GM12865 (cell line): ENCODE data around the gene PMEPA1.

Experiments
- DNase-seq: peaks from one replicate; pipeline ENCODE4 v3.0.0; 2010; ENCODE audit warnings: low read depth
- H3K4me3 ChIP-seq: 2 replicates; pipeline ENCODE4 v1.5.1; 2011; ENCODE audit warnings: mild to moderate bottlenecking, low read depth, low read length, control low read depth
- TF ChIP-seq, protein P1 (sequence below): IDR thresholded peaks from 2 replicates; pipeline ENCODE4 v1.5.1; 2011; ENCODE audit warnings: low read length, control low read depth, low read depth, inconsistent platforms; ENCODE audit not compliant: insufficient read depth; ENCODE audit errors: missing control alignments

The PMEPA1 gene

DNA sequence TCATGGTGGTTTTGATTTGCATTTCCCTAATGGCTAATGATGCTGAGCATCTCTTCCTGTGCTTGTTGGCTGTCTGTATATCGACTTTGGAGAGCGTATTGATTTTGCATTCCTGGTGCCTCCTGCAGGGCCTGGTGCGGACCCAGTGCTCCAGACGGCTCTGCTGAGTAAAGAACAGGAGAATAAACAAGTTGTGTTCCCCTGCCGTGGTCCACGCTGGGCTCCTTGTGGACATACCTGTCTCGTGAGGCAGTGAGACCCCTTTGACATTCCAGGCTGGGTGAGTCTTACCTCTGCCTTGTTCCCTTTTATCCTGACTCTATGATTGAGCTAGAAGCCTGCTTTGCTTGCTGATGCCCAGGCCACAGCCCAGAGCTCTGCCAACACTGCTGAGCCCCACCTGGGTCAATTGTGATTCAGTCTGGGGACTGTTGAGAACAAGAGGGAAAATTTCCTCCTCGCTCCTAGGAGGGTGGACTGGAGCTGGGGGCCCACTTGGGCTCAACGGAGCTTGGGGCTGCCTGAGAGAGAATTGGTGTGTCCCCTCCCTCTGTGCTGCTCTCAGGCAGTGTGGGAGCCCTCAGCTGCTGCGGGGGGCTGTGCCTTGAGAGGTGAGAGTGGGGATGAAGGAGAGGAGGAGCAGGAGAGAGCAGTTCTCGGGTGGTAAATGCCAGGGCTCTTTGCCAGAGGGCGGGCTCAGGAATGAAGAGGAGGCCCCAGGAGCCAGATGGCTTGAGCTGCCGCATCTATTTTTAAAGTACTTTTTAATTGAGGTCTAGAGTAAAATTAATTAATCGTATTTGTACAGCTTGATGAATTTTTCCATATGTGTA is 43.7 kb upstream of the PMEPA1 start:
- no peak overlapping the region for H3K4me3 ChIP-seq
- no peak for DNase-seq
- TF ChIP-seq, protein P1, sequence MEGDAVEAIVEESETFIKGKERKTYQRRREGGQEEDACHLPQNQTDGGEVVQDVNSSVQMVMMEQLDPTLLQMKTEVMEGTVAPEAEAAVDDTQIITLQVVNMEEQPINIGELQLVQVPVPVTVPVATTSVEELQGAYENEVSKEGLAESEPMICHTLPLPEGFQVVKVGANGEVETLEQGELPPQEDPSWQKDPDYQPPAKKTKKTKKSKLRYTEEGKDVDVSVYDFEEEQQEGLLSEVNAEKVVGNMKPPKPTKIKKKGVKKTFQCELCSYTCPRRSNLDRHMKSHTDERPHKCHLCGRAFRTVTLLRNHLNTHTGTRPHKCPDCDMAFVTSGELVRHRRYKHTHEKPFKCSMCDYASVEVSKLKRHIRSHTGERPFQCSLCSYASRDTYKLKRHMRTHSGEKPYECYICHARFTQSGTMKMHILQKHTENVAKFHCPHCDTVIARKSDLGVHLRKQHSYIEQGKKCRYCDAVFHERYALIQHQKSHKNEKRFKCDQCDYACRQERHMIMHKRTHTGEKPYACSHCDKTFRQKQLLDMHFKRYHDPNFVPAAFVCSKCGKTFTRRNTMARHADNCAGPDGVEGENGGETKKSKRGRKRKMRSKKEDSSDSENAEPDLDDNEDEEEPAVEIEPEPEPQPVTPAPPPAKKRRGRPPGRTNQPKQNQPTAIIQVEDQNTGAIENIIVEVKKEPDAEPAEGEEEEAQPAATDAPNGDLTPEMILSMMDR: no peak

DNA sequence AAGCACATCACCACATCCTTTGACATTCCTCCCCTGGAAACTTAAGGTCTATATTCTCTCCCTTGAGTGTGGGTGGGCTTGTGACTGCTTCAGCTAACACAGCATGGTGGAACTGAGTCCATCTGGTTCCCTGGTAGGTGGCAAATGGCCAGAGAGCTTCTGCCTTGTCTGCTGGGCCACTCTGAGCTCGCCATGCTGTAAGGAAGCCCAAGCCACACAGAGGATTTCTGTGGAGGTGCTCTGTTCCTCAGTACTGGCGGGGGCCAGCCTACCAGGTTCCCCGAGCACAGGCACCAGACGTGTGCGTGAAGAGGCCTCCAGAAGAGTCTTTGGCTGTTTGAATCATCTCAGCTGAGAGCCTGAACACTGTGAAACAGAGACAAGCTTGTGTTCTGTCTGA is 41.6 kb upstream of the PMEPA1 start:
- no peak for DNase-seq
- H3K4me3 ChIP-seq: no peak overlapping the region
- TF ChIP-seq, protein P1: no peak

DNA sequence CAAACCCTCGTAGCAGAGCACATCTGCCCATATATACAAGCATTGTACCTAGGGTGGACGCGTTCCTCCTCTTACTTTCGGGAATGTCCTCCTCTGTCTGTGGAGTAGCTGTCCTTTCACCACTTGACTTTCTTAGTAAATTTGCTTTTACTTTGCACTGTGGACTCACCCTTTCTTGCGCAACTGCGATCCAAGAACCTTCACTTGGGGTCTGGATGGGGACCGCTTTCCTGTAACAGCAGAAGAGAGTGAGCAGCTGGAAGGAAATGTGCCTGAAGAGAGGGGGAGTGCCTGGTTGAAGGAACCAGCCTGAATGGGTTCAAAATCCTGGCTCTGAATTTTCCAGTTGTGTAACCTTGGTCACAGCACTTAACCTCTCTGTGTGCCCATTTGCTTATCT is 40.1 kb upstream of the PMEPA1 start:
- TF ChIP-seq, protein P1: no peak
- DNase-seq: no peak
- H3K4me3 ChIP-seq: no peak overlapping the region

DNA sequence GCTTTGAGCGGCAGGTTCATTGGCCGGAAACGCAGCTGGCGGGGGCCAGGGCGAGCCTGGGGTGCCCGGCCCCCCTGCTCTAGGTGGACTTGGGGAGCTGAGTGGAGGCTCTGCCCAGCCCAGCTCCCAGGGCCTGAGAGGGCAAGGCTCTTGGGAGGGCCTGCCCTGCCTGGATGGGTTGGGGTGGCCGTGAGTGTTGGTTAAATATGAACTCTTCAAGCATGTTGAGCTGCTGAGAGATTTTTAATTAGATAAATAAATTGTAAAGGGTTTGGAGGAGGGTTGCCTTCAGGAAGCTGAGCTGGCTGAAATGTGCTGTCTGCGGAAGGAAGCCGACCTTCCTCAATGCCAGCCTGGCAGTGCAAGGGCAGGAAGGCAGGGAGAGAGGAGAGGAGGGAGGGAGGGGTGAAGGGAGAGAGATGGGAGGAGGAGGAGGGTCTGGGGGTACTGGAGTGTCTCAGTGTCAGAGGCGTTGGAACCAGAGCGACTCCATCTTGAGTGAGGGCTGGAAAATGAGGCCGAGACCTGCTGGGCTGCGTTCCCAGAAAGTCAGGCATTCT is 39.4 kb upstream of the PMEPA1 start:
- peak overlapping the region; percentile 2; the same call in 1 of the 2 replicates for H3K4me3 ChIP-seq
- TF ChIP-seq, protein P1: no peak
- DNase-seq: no peak

DNA sequence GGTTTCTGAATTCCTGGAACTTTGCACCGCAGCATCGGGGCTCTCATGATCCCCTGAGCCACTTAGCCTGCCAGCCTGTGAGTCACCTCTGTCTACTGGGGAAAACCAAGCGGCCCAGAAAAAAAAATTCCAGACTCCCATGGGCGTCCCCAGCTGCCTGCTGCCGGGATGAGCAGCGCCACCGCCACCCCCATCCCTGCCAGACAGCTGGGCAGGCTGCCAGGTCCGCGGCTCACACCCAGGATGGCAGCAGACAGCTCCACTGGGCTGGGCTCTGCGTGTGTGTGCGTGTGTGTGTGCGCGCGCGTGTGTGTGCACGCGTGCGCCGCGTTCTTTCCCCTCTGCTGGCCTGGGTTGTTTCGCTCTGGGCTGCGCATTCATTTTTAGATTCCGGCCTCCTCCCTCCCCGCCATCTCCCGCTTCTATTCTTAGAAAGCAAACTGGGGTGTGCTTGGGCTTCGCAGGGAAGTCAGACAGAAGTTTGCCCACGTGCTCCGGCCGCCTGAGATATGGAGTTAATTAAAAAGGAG is 38.9 kb upstream of the PMEPA1 start:
- H3K4me3 ChIP-seq: peak overlapping the region; percentile 11; the same call in 1 of the 2 replicates
- DNase-seq: peak; percentile 68

DNA sequence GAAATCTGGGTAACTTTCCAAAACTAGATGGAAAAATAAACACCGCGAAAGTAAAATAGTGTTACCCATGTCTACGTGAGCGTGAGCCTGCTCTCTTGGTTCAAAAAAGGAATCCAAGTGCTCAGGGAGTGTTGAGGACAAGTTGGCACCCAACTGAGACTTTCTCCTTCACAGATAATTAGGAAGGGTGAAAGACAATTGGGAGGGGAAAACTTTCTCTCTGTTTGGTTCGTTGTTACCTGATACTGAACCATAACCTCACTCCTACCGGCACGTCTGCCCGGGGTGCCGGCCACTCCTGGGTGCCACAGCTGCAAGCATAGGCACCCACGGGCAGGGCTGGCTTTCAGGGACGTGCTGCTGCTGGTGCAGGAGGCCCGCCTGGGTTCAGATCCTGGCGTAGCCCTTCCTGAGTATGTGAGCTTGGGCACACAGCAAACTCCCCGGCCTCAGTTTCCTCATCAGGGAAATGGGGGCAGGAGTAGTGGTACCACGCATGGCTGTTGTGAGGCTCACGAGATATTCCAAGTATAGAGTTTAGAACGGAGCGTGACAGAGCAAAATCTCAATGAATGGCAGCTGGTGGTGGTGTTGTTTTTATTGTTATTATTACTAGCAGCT is 38.2 kb upstream of the PMEPA1 start:
- H3K4me3 ChIP-seq: no peak overlapping the region
- TF ChIP-seq, protein P1: no peak
- DNase-seq: no peak

More for the DNA sequence above, 38.9 kb upstream of the PMEPA1 start:
- TF ChIP-seq, protein P1: no peak
